Muscle of arm (tissue), 14 donors: ENCODE results near the gene C5. TPM values are rescaled to one million over a fixed set of nuclear protein-coding genes. Genes with fewer than 3 reads are reported as not detected.
"Not testable (repeated sequence)": the region's sequence is repeated elsewhere in the genome, so short reads cannot be mapped to it uniquely, and the experiment has no call there.

Experiments used
- DNase-seq: peaks from one replicate; pipeline ENCODE4 v3.0.0-alpha.2; 2013
- long read RNA-seq, 11 donors: transcript quantifications; one replicate each; lab custom pipeline, GENCODE V29; 2026
- polyA plus RNA-seq, 12 donors: library from polyadenylated mRNA; unstranded; fragments of 120-200 nt; gene quantifications; one replicate each; pipeline ENCODE4 v1.2.1, GENCODE V29; 2013; ENCODE audit not compliant: insufficient read length in 12 of 12

Gene C5
- 10 to 100 TPM in 4 of 12 donors, 1 to 10 TPM in 7, not detected in 1; 5.0 to 13.7 (median 9.1) TPM for polyA plus RNA-seq
- long read RNA-seq, donor 1, partial matches to known transcripts, result 25 of 25 reads
- long read RNA-seq, donor 1, other reads (novel, unspliced or antisense), result 0 of 25 reads
- long read RNA-seq, donor 2, result 0 reads
- long read RNA-seq, donor 3, result 0 reads
- long read RNA-seq, donor 4, result 0 reads
- long read RNA-seq, donor 5, result 0 reads
- long read RNA-seq, donor 6, result 0 reads
- long read RNA-seq, donor 7, result 0 reads
- long read RNA-seq, donor 8, result 0 reads
- long read RNA-seq, donor 9, result 0 reads
- long read RNA-seq, donor 10, result 0 reads
- long read RNA-seq, donor 11, result 0 reads

GRCh38 chr9:121050128-121050988 lies at the start of gene C5:
Gene C5 (minus strand): TSS chr9:121050275. CDS start chr9:121050246, 29 bp downstream.
- DNase-seq, result no peak

- DNase-seq, result no peak
These were observed 48.6 kb upstream of the C5 start for GRCh38 chr9:121098567-121099198.

- no peak for DNase-seq
These were observed 45.0 kb upstream of the C5 start for GRCh38 chr9:121095057-121095456.

GRCh38 chr9:121090743-121091142 lies 40.7 kb upstream of the C5 start:
- not testable (repeated sequence) for DNase-seq

- DNase-seq, result no peak
These were observed 38.5 kb upstream of the C5 start for GRCh38 chr9:121088576-121088975.

GRCh38 chr9:121085661-121086060 lies 35.6 kb upstream of the C5 start:
- DNase-seq, result no peak

GRCh38 chr9:121082075-121082474 lies 32.0 kb upstream of the C5 start:
- DNase-seq, result no peak

- no peak for DNase-seq
These were observed 25.4 kb upstream of the C5 start for GRCh38 chr9:121075251-121076036.

- peak; percentile 94 for DNase-seq
These were observed 24.5 kb upstream of the C5 start, which contains the start of gene CNTRL for GRCh38 chr9:121074370-121075250. Gene CNTRL (plus strand): TSS chr9:121074955. CDS start chr9:121088327, 13,372 bp downstream.

- DNase-seq, result peak; percentile 91
These were observed 23.0 kb upstream of the C5 start for GRCh38 chr9:121073038-121073437.

GRCh38 chr9:121071756-121072421 lies 21.8 kb upstream of the C5 start:
- DNase-seq, result peak; percentile 62

- DNase-seq, result no peak
These were observed 21.3 kb upstream of the C5 start for GRCh38 chr9:121071370-121071755.

GRCh38 chr9:121069396-121069795 lies 19.3 kb upstream of the C5 start:
- no peak for DNase-seq

GRCh38 chr9:121067640-121068039 lies 17.6 kb upstream of the C5 start:
- no peak for DNase-seq

- DNase-seq, result no peak
These were observed 16.8 kb upstream of the C5 start for GRCh38 chr9:121066850-121067249.

- peak; percentile 69 for DNase-seq
These were observed 10.0 kb upstream of the C5 start for GRCh38 chr9:121059998-121060636.

- DNase-seq, result no peak
These were observed 9.4 kb upstream of the C5 start for GRCh38 chr9:121059513-121059912.

GRCh38 chr9:121057821-121058220 lies 7.7 kb upstream of the C5 start:
- DNase-seq, result no peak

GRCh38 chr9:121055642-121056143 lies 5.6 kb upstream of the C5 start:
- no peak for DNase-seq
